HG02943 (cell line): ENCODE measurements around the gene MICAL3.
"Not testable (repeated sequence)": the region's sequence is repeated elsewhere in the genome, so short reads cannot be mapped to it uniquely, and the experiment has no call there.

Experiments
- ATAC-seq: cut with Tn5 transposase; IDR thresholded peaks from one replicate; pipeline ENCODE4 v1.9.1; 2021; ENCODE audit warnings: mild to moderate bottlenecking, low read depth, moderate library complexity; ENCODE audit not compliant: unreplicated experiment

The MICAL3 gene

GRCh38 chr22:18032455-18033101 lies 8.2 kb upstream of the MICAL3 start:
- ATAC-seq: no peak

DNA sequence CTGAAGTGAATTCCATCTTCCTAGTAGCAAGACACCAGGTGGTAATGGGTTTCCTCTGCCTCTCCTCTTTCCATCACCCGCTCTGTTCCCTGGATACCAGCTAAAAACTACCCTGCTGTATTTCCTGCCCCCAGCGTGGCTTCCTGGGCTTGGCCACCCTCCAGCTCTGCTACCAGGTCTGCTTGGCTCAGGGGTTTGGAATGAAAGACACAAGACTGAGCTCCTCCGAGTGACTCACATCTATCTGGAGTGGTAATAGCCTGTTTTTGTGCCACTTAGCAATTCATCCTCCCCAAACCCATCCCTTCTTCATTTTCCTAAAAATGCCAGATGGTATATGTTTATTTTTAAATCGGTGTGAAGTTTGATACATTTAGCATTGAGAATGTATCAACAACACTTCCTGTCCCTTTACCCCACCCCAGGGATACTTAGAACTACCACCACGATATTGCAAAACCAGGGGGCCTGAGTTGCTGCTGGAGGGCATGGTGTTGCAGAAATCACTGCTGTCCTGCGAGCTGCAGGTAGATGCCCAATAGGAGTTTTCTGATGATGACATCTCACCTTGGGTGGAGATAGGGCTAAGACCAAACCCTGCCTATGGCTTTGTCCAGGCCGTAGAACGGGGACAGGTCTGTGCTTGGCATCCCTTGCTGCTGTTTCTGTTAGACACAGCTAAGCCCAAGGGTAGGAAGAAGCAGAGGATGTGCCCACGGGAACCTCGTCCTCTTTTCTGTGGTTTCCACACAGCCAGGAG lies 7.5 kb upstream of the MICAL3 start:
- ATAC-seq: no peak

DNA sequence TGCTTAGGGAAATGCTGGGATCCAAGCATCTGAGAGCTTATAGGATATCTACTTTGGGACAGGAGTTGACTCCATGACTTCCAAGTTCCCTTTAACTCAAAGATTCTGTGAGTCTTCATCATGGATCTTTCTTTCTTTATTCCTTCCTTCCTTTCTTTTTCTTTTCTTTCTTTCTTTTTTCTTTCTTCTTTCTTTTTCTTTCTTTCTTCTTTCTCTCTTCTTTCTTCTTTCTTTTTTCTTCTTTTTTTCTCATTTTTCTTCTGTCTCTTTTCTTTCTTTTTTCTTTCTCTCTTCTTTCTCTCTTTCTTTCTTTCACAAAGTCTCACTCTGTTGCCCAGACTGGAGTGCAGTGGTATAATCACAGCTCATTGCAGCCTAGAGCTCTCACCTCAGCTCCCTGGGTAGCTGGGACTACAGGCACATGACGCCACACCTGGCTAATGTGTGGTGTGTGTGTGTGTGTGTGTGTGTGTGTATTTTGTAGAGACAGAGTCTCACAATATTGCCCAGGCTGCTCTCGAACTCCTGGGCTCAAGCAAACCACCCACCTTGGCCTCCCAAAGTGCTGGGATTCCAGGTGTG lies 5.4 kb upstream of the MICAL3 start:
- no peak for ATAC-seq

- no peak for ATAC-seq
Observed at GRCh38 chr22:18028817-18029527, 4.6 kb upstream of the MICAL3 start.

DNA sequence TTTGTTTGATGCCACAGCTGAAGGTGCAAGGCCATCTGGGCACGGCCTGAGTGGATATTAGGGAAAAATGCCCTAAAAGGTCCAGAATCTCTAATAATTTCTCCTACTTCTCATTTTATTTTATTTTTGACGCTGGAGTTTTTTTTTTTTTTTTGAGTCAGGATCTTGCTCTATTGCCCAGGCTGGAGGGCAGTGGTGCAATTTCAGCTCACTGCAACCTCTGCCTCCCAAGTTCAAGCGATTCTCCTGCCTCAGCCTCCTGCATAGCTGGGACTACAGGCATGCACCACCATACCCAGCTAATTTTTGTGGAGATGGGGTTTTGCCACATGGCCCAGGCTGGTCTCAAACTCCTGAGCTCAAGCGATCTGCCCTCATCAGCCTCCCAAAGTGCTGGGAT lies 1.5 kb upstream of the MICAL3 start:
- ATAC-seq: not testable (repeated sequence)

DNA sequence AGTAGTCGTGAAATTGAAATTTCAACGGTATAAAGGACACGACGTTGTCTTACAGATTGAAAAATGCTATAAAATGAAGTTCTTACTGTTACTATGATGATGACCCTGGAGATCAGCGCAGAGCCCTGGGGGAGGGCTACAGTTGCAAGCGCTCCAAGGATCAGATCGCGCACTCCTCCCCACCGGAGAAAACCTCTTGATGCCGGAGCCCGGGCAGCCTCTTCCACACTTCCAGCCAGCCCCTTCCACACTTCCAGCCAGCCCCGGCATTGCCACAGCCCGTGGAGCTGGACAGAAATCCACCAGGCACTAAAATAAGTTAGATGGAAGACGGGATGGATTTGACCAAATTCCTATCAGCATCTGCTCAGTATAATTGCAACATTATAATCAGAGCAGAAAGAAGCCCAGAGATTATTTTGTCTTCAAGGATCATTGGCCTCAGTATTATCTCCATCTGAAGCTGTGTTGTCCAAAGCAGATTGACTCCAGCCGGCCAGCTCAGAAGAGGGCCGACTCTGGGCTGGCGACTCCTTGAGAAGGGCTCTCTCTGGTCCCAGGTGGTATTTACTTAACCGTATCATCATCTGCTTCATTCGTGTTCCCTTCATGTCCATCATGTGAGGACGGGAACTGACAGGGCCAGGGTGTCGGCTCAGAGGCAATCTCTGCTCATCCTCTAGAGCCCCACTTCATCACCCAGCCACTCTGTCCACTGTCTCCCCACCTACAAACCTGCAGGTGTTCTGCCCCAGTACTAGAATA lies 777 bp upstream of the MICAL3 start:
- ATAC-seq: no peak

GRCh38 chr22:18023509-18024275 lies 669 bp downstream of the MICAL3 start:
- ATAC-seq: no peak

DNA sequence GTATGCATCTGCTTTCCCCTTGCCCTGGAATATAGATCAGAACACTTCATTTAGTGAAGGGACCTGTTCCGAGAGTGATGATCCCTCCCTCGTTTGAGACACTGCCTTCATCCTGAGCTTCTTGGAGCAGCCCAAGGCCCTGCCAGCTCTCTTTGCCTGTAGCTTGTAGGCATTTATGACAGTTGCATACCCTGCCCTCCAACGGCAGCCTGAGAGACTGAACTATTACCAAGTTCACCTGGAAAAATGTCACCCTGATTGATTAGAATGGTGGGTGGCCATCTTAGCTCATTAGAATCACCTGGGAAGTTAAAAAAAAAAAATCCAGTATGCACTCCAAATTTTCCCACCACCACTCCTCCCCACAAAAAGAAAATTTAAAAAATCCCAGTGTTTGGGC lies 1.5 kb downstream of the MICAL3 start:
- ATAC-seq: no peak

GRCh38 chr22:18021431-18021830 lies 2.9 kb downstream of the MICAL3 start:
- ATAC-seq: no peak

- not testable (repeated sequence) for ATAC-seq
Observed at GRCh38 chr22:18020743-18021142, 3.6 kb downstream of the MICAL3 start.

GRCh38 chr22:18013947-18014346 lies 10.4 kb downstream of the MICAL3 start:
- ATAC-seq: no peak

DNA sequence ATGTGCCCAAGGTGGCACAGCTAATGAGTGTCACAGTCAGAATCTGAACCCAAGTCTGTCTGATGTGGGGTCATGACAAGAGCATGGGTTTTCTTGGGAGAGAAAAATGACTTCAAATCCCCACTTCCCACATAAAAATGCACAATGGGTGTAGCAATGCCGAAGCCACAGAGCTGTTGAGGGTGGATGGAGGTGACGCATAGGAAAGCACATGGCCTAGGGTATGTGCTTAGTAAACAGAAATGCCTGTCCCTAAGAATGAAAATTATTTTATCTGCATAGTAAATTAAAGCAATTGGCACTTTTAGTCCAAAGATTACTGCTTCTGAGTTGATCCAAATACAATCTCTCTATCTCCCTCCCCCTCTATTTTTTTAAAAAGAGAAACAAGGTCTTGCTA lies 10.9 kb downstream of the MICAL3 start:
- ATAC-seq: no peak

GRCh38 chr22:18012531-18012930 lies 11.8 kb downstream of the MICAL3 start:
- no peak for ATAC-seq

DNA sequence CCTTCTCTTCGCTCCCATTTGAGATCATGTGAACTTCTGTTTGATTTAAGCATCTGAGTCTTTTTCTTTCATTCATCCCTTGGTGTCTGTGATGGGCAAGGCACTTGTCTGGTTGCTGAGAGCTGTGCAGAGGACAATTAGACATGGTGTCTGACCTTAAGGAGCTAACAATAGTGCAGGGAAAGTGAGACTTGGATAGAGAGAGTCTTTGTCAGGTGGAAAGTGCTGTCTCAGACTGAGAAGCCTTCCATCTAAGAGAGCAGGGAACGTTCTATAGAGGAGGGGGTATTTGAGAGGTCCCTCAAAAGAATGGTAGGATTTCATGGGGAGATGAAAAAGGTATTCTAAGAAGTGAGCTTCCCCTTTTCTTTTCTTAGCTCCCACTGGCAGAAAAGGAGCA lies 14.1 kb downstream of the MICAL3 start:
- no peak for ATAC-seq

DNA sequence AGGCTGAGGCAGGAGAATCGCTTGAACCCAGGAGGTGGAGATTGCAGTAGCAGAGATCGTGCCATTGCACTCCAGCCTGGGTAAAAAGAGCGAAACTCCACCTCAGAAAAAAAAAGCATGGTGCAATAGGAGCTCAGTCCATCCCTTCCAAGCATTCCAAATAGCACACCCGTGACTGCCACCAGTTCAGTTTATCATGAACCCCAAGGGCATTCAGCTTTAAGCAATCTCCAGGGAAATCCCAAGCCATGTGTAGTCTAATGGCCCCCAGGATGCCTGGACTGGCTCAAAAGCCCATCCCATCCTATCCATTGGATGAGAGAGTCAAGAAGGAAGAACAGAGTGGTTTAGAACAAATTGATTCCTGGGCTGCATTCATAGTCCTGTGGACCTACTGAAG lies 16.2 kb downstream of the MICAL3 start:
- ATAC-seq: no peak

GRCh38 chr22:18005201-18005926 lies 19.0 kb downstream of the MICAL3 start:
- ATAC-seq: no peak

DNA sequence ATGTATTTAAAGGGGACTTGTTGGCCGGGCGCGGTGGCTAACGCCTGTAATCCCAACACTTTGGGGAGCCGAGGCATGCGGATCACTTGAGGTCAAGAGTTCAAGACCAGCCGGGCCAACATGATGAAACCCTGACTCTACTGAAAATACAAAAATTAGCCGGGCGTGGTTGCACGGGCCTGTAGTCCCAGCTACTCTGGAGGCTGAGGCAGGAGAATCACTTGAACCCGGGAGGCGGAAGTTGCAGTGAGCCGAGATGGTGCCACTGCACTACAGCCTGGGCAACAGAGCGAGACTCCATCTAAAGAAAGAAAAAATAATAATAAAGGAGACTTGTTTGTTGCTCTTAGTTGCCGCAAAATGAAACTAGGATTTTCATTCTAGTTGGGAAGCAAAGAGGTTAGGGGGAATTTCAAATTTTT lies 22.5 kb downstream of the MICAL3 start:
- ATAC-seq: not testable (repeated sequence)

GRCh38 chr22:18001040-18001893 lies 23.1 kb downstream of the MICAL3 start:
- no peak for ATAC-seq
